ENCODE measurements around the gene WDR3.

DNA sequence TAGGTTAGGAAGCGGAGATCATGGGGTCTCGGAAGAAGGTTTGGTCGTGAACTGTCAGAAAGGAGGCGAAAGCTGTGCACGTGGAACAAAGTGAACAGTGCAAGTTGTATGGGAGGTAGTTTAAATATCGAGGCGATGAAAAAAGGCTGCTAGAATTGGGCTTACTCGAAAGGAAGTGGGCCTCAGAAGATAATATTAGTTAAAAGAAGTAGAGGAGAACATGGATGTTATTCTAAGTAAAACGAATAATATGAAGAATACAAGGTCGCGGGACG lies 571 bp downstream of the WDR3 start:
- TF ChIP-seq, protein P1, sequence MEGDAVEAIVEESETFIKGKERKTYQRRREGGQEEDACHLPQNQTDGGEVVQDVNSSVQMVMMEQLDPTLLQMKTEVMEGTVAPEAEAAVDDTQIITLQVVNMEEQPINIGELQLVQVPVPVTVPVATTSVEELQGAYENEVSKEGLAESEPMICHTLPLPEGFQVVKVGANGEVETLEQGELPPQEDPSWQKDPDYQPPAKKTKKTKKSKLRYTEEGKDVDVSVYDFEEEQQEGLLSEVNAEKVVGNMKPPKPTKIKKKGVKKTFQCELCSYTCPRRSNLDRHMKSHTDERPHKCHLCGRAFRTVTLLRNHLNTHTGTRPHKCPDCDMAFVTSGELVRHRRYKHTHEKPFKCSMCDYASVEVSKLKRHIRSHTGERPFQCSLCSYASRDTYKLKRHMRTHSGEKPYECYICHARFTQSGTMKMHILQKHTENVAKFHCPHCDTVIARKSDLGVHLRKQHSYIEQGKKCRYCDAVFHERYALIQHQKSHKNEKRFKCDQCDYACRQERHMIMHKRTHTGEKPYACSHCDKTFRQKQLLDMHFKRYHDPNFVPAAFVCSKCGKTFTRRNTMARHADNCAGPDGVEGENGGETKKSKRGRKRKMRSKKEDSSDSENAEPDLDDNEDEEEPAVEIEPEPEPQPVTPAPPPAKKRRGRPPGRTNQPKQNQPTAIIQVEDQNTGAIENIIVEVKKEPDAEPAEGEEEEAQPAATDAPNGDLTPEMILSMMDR (IDR thresholded peaks at IDR 0.05), result no peak
- TF ChIP-seq POLR2A (IDR thresholded peaks at IDR 0.05) (no peak), POLR2AphosphoS5 (IDR thresholded peaks at IDR 0.05) (no peak), EP300 (IDR thresholded peaks at IDR 0.05) (no peak)
